Measurements from ENCODE around the gene PAX6.

Gene PAX6

GRCh38 chr11:31807799-31808667 is 3.1 kb downstream of the PAX6 start:
- DNase-seq = no peak

GRCh38 chr11:31806928-31807798 is 4.0 kb downstream of the PAX6 start:
- no peak for DNase-seq

GRCh38 chr11:31806186-31806927 is 4.8 kb downstream of the PAX6 start:
- no peak for DNase-seq

- DNase-seq = no peak
Observed at GRCh38 chr11:31805629-31806185, 5.4 kb downstream of the PAX6 start.

- no peak for DNase-seq
Observed at GRCh38 chr11:31805037-31805628, 6.0 kb downstream of the PAX6 start.

- no peak for DNase-seq
Observed at GRCh38 chr11:31804312-31805036, 6.6 kb downstream of the PAX6 start.

GRCh38 chr11:31803813-31804311 is 7.3 kb downstream of the PAX6 start:
- no peak for DNase-seq

- no peak for DNase-seq
Observed at GRCh38 chr11:31802990-31803812, 7.9 kb downstream of the PAX6 start.

GRCh38 chr11:31802609-31802989 is 8.5 kb downstream of the PAX6 start:
- DNase-seq = no peak

- DNase-seq = no peak
Observed at GRCh38 chr11:31802000-31802551, 9.0 kb downstream of the PAX6 start.

GRCh38 chr11:31801298-31801702 is 9.8 kb downstream of the PAX6 start:
- no peak for DNase-seq

- no peak for DNase-seq
Observed at GRCh38 chr11:31800398-31801265, 10.5 kb downstream of the PAX6 start.

- no peak for DNase-seq
Observed at GRCh38 chr11:31799435-31800397, 11.4 kb downstream of the PAX6 start.

GRCh38 chr11:31798554-31799434 is 12.3 kb downstream of the PAX6 start:
- no peak for DNase-seq

GRCh38 chr11:31798057-31798553 is 13.0 kb downstream of the PAX6 start:
- DNase-seq = no peak

- no peak for DNase-seq
Observed at GRCh38 chr11:31797190-31798056, 13.7 kb downstream of the PAX6 start.

All from CD4-positive, alpha-beta T cell treated with Interleukin-4 for 4 hours (primary cell).